H1 (cell line): ENCODE data around the gene RNF10. TPM values are rescaled to one million over a fixed set of nuclear protein-coding genes. Genes with fewer than 3 reads are reported as not detected.

Source experiments
- ASH2L ChIP-seq: fragments of 200-600, 300-600 bp; sonication (generic); IDR thresholded peaks from one replicate; pipeline ENCODE4 v1.7.1; 2017; ENCODE audit warnings: low read length
- CBX8 ChIP-seq: fragments of 300-800, 300-1000 bp; sonication (generic); IDR thresholded peaks from 2 replicates; pipeline ENCODE4 v1.7.1; 2016; ENCODE audit warnings: low read depth, low read length, borderline replicate concordance
- CREB1 ChIP-seq: IDR thresholded peaks from 2 replicates; pipeline ENCODE4 v1.6.1; 2012; ENCODE audit warnings: inconsistent platforms
- E2F6 ChIP-seq: IDR thresholded peaks from 2 replicates; pipeline ENCODE4 v1.6.1; 2012; ENCODE audit warnings: inconsistent platforms
- EGR1 ChIP-seq: IDR thresholded peaks from 2 replicates; pipeline ENCODE4 v1.6.1; 2011; ENCODE audit warnings: low read depth, low read length, borderline replicate concordance
- EZH2 ChIP-seq: fragments of 200-600 bp; sonication (generic); IDR thresholded peaks from 2 replicates; pipeline ENCODE4 v1.7.1; 2012; ENCODE audit warnings: low read depth, mild to moderate bottlenecking, moderate library complexity, low read length, inconsistent platforms; ENCODE audit not compliant: severe bottlenecking
- GABPA ChIP-seq: IDR thresholded peaks from 2 replicates; pipeline ENCODE4 v1.6.1; 2011; ENCODE audit warnings: mild to moderate bottlenecking, low read length, moderate library complexity, borderline replicate concordance; ENCODE audit not compliant: insufficient read depth
- GTF2F1 ChIP-seq: IDR thresholded peaks from 2 replicates; pipeline ENCODE4 v1.6.1; 2012; ENCODE audit warnings: low read depth, low read length, improper control_type of control experiment, borderline replicate concordance
- HDAC2 ChIP-seq, 2 experiments: fragments of 300-600 bp in 1 of 2; sonication (generic) in 1 of 2; IDR thresholded peaks; 2 replicates each; pipeline ENCODE4 v1.6.1; 2011 to 2012; ENCODE audit warnings: low read depth in 2 of 2, low read length in 2 of 2, mild to moderate bottlenecking in 2 of 2, moderate library complexity in 2 of 2, borderline replicate concordance in 1 of 2, inconsistent platforms in 1 of 2
- JUND ChIP-seq: IDR thresholded peaks from 2 replicates; pipeline ENCODE4 v1.6.1; 2011; ENCODE audit warnings: mild to moderate bottlenecking, improper control_type of control experiment, low read length
- KDM1A ChIP-seq: fragments of 200-600, 300-600 bp; sonication (generic); IDR thresholded peaks from 2 replicates; pipeline ENCODE4 v1.7.1; 2016; ENCODE audit warnings: mild to moderate bottlenecking, low read length, borderline replicate concordance
- KDM4A ChIP-seq: IDR thresholded peaks from one replicate; pipeline ENCODE4 v1.7.1; 2012; ENCODE audit warnings: low read depth, mild to moderate bottlenecking, moderate library complexity, low read length, inconsistent platforms; ENCODE audit not compliant: severe bottlenecking
- KDM5A ChIP-seq: fragments of 200-600 bp; IDR thresholded peaks from 2 replicates; pipeline ENCODE4 v1.7.1; 2012; ENCODE audit warnings: mild to moderate bottlenecking, low read length, inconsistent platforms, mixed read lengths
- POLR2AphosphoS5 ChIP-seq: IDR thresholded peaks from 2 replicates; pipeline ENCODE4 v1.6.1; 2011; ENCODE audit warnings: low read depth, low read length
- SRF ChIP-seq: IDR thresholded peaks from 2 replicates; pipeline ENCODE4 v1.6.1; 2011; ENCODE audit warnings: mild to moderate bottlenecking, low read depth, low read length, moderate library complexity
- TAF1 ChIP-seq: IDR thresholded peaks from 2 replicates; pipeline ENCODE4 v1.6.1; 2011; ENCODE audit warnings: mild to moderate bottlenecking, low read depth, low read length
- TCF12 ChIP-seq: IDR thresholded peaks from 2 replicates; pipeline ENCODE4 v1.6.1; 2011; ENCODE audit warnings: low read depth, mild to moderate bottlenecking, low read length
- TEAD4 ChIP-seq: IDR thresholded peaks from 2 replicates; pipeline ENCODE4 v1.6.1; 2012; ENCODE audit warnings: low read depth, low read length, inconsistent platforms, mixed read lengths
- USF2 ChIP-seq: IDR thresholded peaks from 2 replicates; pipeline ENCODE4 v1.6.1; 2011; ENCODE audit warnings: low read length, improper control_type of control experiment
- polyA plus RNA-seq, 7 experiments: library from polyadenylated mRNA; depleted of rRNA in 3 of 7; stranded (reverse) in 5 of 7; unstranded in 2 of 7; fragments of >200 nt in 5 of 7; fragments of 200-250 nt in 2 of 7; gene quantifications; 1 replicate in 5 of 7; 2 replicates in 1 of 7; 4 replicates in 1 of 7; pipeline versions ENCODE4 v1.2.1 to v1.2.3, GENCODE V29; 2011 to 2013; ENCODE audit warnings: missing spikeins in 2 of 7, mixed read lengths in 2 of 7
- total RNA-seq: library from RNA; stranded (reverse); fragmentation: NEBNext Ultra II Directional; extraction: Animal tissue kit (Norgen Biotek cat#: 25700); gene quantifications from 2 replicates; pipeline ENCODE4 v1.2.1, GENCODE V29; 2021

RNF10 gene
- total and polyA plus RNA-seq, 2 of the 8 experiments (the other 6 are each of a cell fraction or from before 2014, with no cell fraction given), result 71.6 to 171 TPM

- TF ChIP-seq KDM4A, result peak; percentile 42
- no peak for TF ChIP-seq USF2
- no peak for TF ChIP-seq CBX8
- TF ChIP-seq TEAD4, result no peak
- TF ChIP-seq TCF12, result no peak
- TF ChIP-seq HDAC2 (IDR thresholded peaks at IDR 0.05; ENCODE audit: borderline replicate concordance in 1 of 2, low read depth in 2 of 2, low read length in 2 of 2), result 0 out of 4 replicates have a peak, but pooled peaks of 1 of the 2 experiments have one; percentile 26
- no peak for TF ChIP-seq GTF2F1
- no peak for TF ChIP-seq KDM1A
- peak; percentile 94 for TF ChIP-seq CREB1
- no peak for TF ChIP-seq SRF
- TF ChIP-seq E2F6, result no peak
- TF ChIP-seq EGR1, result 0 out of 2 replicates have a peak, but pooled peaks have one; percentile 16
- TF ChIP-seq JUND, result peak; percentile 72
- no peak for TF ChIP-seq GABPA
- peak; percentile 87 for TF ChIP-seq KDM5A
- peak; percentile 98 for TF ChIP-seq TAF1
- TF ChIP-seq POLR2AphosphoS5, result peak; percentile 93
- peak; percentile 96 for TF ChIP-seq ASH2L
- no peak for TF ChIP-seq EZH2
These were observed 5.2 kb upstream of the RNF10 start, which contains the start of gene COQ5 (continued) for GRCh38 chr12:120528861-120529525.
